Activated naive CD4-positive, alpha-beta T cell treated with anti-CD3 and anti-CD28 coated beads for 36 hours (primary cell): ENCODE measurements around the gene CNTN4. TPM values are rescaled to one million over a fixed set of nuclear protein-coding genes. Genes with fewer than 3 reads are reported as not detected.

Experiments
- CTCF ChIA-PET: fragments of 350-600 bp; sonication (Branson Sonifier 250); formaldehyde crosslinking; loops from one replicate; lab custom pipeline; 2021; ENCODE audit warnings: antibody characterized with exemption; lab: Charles Lee
- DNase-seq: peaks from one replicate; pipeline ENCODE4 v3.0.0-alpha.2; 2020
- H3K27ac Mint-ChIP-seq: one replicate; pipeline ENCODE4 v1.8.0; 2021; ENCODE audit warnings: mild to moderate bottlenecking, mixed read lengths
- H3K27me3 Mint-ChIP-seq: one replicate; pipeline ENCODE4 v1.8.0; 2021; ENCODE audit warnings: low read depth, mixed read lengths
- H3K36me3 Mint-ChIP-seq: one replicate; pipeline ENCODE4 v1.8.0; 2021; ENCODE audit warnings: low read depth, mixed read lengths
- H3K4me1 Mint-ChIP-seq: one replicate; pipeline ENCODE4 v1.8.0; 2021; ENCODE audit warnings: low read depth, mixed read lengths
- H3K4me3 Mint-ChIP-seq: one replicate; pipeline ENCODE4 v1.8.0; 2021; ENCODE audit warnings: mild to moderate bottlenecking, moderate library complexity, mixed read lengths
- H3K9me3 Mint-ChIP-seq: one replicate; pipeline ENCODE4 v1.8.0; 2021; ENCODE audit warnings: mixed read lengths
- intact Hi-C: fragments of 100-400 bp; cut with micrococcal nuclease; formaldehyde crosslinking; loops from one replicate; pipeline ENCODE4 v1.15.1; 2023
- total RNA-seq, 2 experiments: library from RNA; stranded (reverse); gene quantifications; one replicate each; pipeline ENCODE4 v1.2.3, GENCODE V29; 2021

Gene CNTN4
- total RNA-seq, 2 experiments from 2014 or later = not detected

DNA sequence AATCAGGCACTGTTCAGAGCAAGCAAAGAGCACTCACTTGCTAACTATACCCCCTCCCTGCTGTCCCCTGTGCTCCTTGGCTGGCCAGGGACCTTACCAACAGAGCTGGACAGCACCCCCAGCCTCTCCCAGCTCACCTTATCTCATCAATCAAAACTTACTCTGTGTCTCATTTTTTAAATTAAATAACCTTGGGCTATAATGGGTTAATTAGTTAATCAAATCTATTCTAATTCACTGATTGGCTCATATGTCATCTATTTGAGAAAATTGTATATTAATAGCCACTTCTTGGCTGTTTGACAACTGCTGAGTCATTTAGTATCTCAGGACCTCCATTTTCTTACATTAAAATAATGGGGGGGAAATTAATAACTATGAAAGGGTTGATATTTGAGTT lies 988.6 kb downstream of the CNTN4 start:
- Mint-ChIP-seq H3K9me3 (no peaks in the 10 kb centered on the region), H3K4me1 (no peaks in the 10 kb centered on the region)
- no peak for DNase-seq

GRCh38 chr3:3087716-3088465 lies 989.2 kb downstream of the CNTN4 start:
- Mint-ChIP-seq H3K9me3 (no peaks in the 10 kb centered on the region), H3K36me3 (no peaks in the 10 kb centered on the region), H3K27ac (no peak overlapping the region), H3K27me3 (no peaks in the 10 kb centered on the region), H3K4me1 (no peaks in the 10 kb centered on the region), H3K4me3 (no peak overlapping the region)
- CTCF ChIA-PET = no interaction called here
- intact Hi-C loops = no loop called here
- DNase-seq = no peak

More for the DNA sequence above, 988.6 kb downstream of the CNTN4 start:
- Mint-ChIP-seq H3K36me3 (no peaks in the 10 kb centered on the region), H3K27ac (no peak overlapping the region), H3K27me3 (no peaks in the 10 kb centered on the region), H3K4me3 (no peak overlapping the region)
- CTCF ChIA-PET = no interaction called here
- intact Hi-C loops = no loop called here

DNA sequence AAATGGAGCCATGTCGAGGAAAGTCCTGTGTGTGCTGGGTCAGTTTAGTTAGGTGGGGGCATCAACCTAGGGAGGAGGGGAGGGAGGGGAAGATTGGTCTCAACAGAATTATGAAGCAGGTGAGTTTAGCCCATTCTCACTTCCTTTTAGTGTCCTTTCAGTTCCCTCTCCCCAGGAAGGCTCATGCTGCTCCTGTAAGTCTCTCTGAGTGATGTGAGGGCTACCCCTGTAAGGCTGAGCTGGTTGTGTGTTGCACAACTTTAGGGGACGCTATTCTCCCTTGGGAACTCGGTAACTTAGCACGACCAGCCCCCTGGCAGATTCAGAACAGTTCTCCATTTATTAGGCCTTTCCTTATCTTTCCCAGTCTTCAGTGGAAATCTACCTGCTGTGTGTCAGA lies 990.4 kb downstream of the CNTN4 start:
- Mint-ChIP-seq H3K36me3 (no peaks in the 10 kb centered on the region), H3K9me3 (no peaks in the 10 kb centered on the region), H3K4me3 (no peak overlapping the region), H3K27me3 (no peaks in the 10 kb centered on the region), H3K27ac (no peak overlapping the region), H3K4me1 (no peaks in the 10 kb centered on the region)
- CTCF ChIA-PET = no interaction called here
- intact Hi-C loops = no loop called here
- no peak for DNase-seq

- no peak overlapping the region for H3K27ac Mint-ChIP-seq
- CTCF ChIA-PET = no interaction called here
- H3K9me3 Mint-ChIP-seq = no peaks in the 10 kb centered on the region
- no peak for DNase-seq
- H3K4me1 Mint-ChIP-seq = no peaks in the 10 kb centered on the region
- H3K27me3 Mint-ChIP-seq = peaks cover 2% of the 10 kb centered on the region
- intact Hi-C loops = no loop called here
- H3K36me3 Mint-ChIP-seq = no peaks in the 10 kb centered on the region
- H3K4me3 Mint-ChIP-seq = no peak overlapping the region
Observed at GRCh38 chr3:3097958-3098357, 999.3 kb downstream of the CNTN4 start.

- intact Hi-C loops = no loop called here
- no peak overlapping the region for H3K27ac Mint-ChIP-seq
- peaks cover 2% of the 10 kb centered on the region for H3K27me3 Mint-ChIP-seq
- no peaks in the 10 kb centered on the region for H3K9me3 Mint-ChIP-seq
- CTCF ChIA-PET = interaction anchor here (0.6 kb wide), 1 partner anchor 8 kb away, joined by 3 read pairs; no protein-coding TSS in a partner anchor
- DNase-seq = no peak
- no peak overlapping the region for H3K4me3 Mint-ChIP-seq
- no peaks in the 10 kb centered on the region for H3K36me3 Mint-ChIP-seq
- H3K4me1 Mint-ChIP-seq = no peaks in the 10 kb centered on the region
Observed at GRCh38 chr3:3101660-3102458, 1003.2 kb downstream of the CNTN4 start.

- Mint-ChIP-seq H3K27ac (no peak overlapping the region), H3K9me3 (no peaks in the 10 kb centered on the region), H3K27me3 (peaks cover 2% of the 10 kb centered on the region), H3K4me1 (no peaks in the 10 kb centered on the region), H3K36me3 (no peaks in the 10 kb centered on the region), H3K4me3 (no peak overlapping the region)
- CTCF ChIA-PET = interaction anchor here (0.9 kb wide), 1 partner anchor 23 kb away, joined by 3 read pairs; no protein-coding TSS in a partner anchor
- intact Hi-C loops = no loop called here
- DNase-seq = no peak
Observed at GRCh38 chr3:3102751-3103150, 1004.1 kb downstream of the CNTN4 start.

GRCh38 chr3:3105246-3105645 lies 1006.6 kb downstream of the CNTN4 start:
- DNase-seq = no peak
- CTCF ChIA-PET = no interaction called here
- H3K27me3 Mint-ChIP-seq = peaks cover 2% of the 10 kb centered on the region
- H3K36me3 Mint-ChIP-seq = no peaks in the 10 kb centered on the region
- intact Hi-C loops = no loop called here
- H3K4me1 Mint-ChIP-seq = peaks cover 2% of the 10 kb centered on the region
- no peak overlapping the region for H3K4me3 Mint-ChIP-seq
- no peaks in the 10 kb centered on the region for H3K9me3 Mint-ChIP-seq
- no peak overlapping the region for H3K27ac Mint-ChIP-seq

DNA sequence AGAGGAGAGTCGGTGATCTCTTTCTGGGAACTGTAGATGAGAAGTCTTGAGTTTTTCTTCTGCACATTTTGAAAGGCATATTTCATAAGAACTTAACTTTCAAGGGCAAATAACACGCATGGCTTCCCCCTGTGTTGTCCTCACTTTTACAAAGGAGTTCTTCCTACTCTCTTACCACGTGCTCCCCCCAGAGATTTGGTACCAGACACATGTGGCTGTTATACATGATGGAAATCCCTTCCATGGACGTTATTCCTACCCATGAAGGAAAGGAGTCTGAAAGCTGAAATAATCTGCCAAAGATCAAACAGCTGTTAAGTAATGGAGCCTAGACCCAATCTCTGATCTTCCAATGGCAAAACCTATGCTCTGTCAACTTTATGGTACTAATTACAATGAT lies 1007.1 kb downstream of the CNTN4 start:
- no peaks in the 10 kb centered on the region for H3K36me3 Mint-ChIP-seq
- intact Hi-C loops = no loop called here
- peaks cover 2% of the 10 kb centered on the region for H3K27me3 Mint-ChIP-seq
- DNase-seq = no peak
- no peak overlapping the region for H3K4me3 Mint-ChIP-seq
- peaks cover 2% of the 10 kb centered on the region for H3K4me1 Mint-ChIP-seq
- no peak overlapping the region for H3K27ac Mint-ChIP-seq
- H3K9me3 Mint-ChIP-seq = no peaks in the 10 kb centered on the region
- CTCF ChIA-PET = no interaction called here

GRCh38 chr3:3107181-3107580 lies 1008.5 kb downstream of the CNTN4 start:
- Mint-ChIP-seq H3K27me3 (peaks cover 2% of the 10 kb centered on the region), H3K4me1 (peaks cover 2% of the 10 kb centered on the region), H3K27ac (no peak overlapping the region), H3K4me3 (no peak overlapping the region), H3K9me3 (no peaks in the 10 kb centered on the region), H3K36me3 (no peaks in the 10 kb centered on the region)
- CTCF ChIA-PET = no interaction called here
- intact Hi-C loops = no loop called here
- DNase-seq = no peak
